SK-N-SH (cell line): ENCODE results near the gene GDPD4.

ENCODE experiments used
- EP300 ChIP-seq, 2 experiments: IDR thresholded peaks; 2 replicates each; pipeline versions ENCODE4 v1.4.0 to v1.6.1; 2012; ENCODE audit warnings: borderline replicate concordance in 1 of 2, low read depth in 1 of 2, low read length in 1 of 2
- EZH2phosphoT487 ChIP-seq: fragments of 200-600 bp; sonication (generic); IDR thresholded peaks from 2 replicates; pipeline ENCODE4 v1.6.1; 2017; ENCODE audit warnings: low read depth, mixed run types, mild to moderate bottlenecking, antibody characterized with exemption, moderate library complexity, borderline replicate concordance
- GATA2 ChIP-seq: sonication (generic); formaldehyde crosslinking; IDR thresholded peaks from 2 replicates; pipeline ENCODE4 v1.5.0; 2020; ENCODE audit warnings: mild to moderate bottlenecking, missing genetic modification reagents
- JUND ChIP-seq: IDR thresholded peaks from 2 replicates; pipeline ENCODE4 v1.4.0; 2012
- MEF2A ChIP-seq: IDR thresholded peaks from 2 replicates; pipeline ENCODE4 v1.4.0; 2012; ENCODE audit warnings: low read depth, borderline replicate concordance
- RXRA ChIP-seq: IDR thresholded peaks from 2 replicates; pipeline ENCODE4 v1.4.0; 2012; ENCODE audit warnings: low read depth, mild to moderate bottlenecking, borderline replicate concordance
- TAF1 ChIP-seq: IDR thresholded peaks from 2 replicates; pipeline ENCODE4 v1.6.1; 2012; ENCODE audit warnings: low read depth, mild to moderate bottlenecking, low read length, moderate library complexity, borderline replicate concordance
- YY1 ChIP-seq: IDR thresholded peaks from 2 replicates; pipeline ENCODE4 v1.4.0; 2012; ENCODE audit warnings: low read depth, mild to moderate bottlenecking
- TF ChIP-seq, protein P1 (sequence below): IDR thresholded peaks from 2 replicates; pipeline ENCODE4 v1.4.0; 2012; ENCODE audit warnings: low read depth
- TF ChIP-seq, protein P2 (sequence below): fragments of 200-600 bp; sonication (generic); IDR thresholded peaks from 2 replicates; pipeline ENCODE4 v1.6.1; 2017; ENCODE audit warnings: antibody characterized with exemption, mild to moderate bottlenecking, moderate library complexity
- TF ChIP-seq, protein P3 (sequence below): IDR thresholded peaks from 2 replicates; pipeline ENCODE4 v1.6.1; 2012; ENCODE audit warnings: mild to moderate bottlenecking, low read depth, low read length, moderate library complexity

DNA sequence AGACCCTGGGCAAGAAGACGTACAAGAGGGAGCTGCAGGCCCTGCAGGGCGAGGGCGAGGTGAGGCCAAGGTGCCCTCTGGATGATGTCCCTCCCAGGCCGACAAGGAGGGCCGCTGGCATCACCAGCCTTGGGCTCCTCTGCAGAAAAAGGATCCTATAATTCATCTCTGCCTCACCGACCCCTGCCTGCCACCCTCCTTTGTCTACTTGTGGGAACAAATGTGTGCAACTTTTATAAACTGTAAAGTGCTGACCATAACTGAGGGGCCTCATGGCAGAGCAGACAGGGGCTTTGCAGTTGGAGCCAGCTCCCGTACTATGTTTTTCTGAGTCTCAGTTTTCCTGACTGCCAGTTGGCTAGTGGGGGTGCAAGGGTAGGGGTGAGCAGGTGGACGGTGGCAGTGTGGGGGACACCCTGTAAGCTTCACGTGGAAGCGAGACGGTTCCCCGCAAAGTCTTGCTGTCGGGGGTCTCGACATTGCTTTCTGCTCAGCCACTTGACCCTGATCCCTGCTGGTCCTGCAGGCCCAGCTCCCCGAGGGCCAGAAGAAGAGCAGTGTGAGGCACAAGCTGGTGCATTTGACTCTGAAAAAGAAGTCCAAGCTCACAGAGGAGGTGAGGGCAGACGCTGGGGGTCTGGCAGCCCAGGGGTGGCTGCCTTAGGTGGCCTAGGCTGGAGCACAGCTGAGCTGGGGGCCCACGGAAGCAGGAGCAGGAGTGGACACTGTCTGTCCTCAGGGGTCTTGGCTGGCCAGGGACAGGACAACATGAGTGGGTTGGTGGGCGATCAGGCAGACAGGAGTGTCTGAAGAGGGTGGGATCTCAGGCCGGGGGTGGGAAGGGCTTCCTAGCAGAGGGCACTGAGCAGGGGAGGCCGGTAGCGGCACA is 118.7 kb downstream of the GDPD4 start:
- TF ChIP-seq EP300 (IDR thresholded peaks at IDR 0.05; ENCODE audit: borderline replicate concordance in 1 of 2, low read depth in 1 of 2, low read length in 1 of 2), result no peak
- TF ChIP-seq, protein P1, sequence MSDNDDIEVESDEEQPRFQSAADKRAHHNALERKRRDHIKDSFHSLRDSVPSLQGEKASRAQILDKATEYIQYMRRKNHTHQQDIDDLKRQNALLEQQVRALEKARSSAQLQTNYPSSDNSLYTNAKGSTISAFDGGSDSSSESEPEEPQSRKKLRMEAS, result no peak
- TF ChIP-seq, protein P2, sequence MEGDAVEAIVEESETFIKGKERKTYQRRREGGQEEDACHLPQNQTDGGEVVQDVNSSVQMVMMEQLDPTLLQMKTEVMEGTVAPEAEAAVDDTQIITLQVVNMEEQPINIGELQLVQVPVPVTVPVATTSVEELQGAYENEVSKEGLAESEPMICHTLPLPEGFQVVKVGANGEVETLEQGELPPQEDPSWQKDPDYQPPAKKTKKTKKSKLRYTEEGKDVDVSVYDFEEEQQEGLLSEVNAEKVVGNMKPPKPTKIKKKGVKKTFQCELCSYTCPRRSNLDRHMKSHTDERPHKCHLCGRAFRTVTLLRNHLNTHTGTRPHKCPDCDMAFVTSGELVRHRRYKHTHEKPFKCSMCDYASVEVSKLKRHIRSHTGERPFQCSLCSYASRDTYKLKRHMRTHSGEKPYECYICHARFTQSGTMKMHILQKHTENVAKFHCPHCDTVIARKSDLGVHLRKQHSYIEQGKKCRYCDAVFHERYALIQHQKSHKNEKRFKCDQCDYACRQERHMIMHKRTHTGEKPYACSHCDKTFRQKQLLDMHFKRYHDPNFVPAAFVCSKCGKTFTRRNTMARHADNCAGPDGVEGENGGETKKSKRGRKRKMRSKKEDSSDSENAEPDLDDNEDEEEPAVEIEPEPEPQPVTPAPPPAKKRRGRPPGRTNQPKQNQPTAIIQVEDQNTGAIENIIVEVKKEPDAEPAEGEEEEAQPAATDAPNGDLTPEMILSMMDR, result no peak
- TF ChIP-seq MEF2A, result no peak
- no peak for TF ChIP-seq TAF1
- TF ChIP-seq, protein P3, sequence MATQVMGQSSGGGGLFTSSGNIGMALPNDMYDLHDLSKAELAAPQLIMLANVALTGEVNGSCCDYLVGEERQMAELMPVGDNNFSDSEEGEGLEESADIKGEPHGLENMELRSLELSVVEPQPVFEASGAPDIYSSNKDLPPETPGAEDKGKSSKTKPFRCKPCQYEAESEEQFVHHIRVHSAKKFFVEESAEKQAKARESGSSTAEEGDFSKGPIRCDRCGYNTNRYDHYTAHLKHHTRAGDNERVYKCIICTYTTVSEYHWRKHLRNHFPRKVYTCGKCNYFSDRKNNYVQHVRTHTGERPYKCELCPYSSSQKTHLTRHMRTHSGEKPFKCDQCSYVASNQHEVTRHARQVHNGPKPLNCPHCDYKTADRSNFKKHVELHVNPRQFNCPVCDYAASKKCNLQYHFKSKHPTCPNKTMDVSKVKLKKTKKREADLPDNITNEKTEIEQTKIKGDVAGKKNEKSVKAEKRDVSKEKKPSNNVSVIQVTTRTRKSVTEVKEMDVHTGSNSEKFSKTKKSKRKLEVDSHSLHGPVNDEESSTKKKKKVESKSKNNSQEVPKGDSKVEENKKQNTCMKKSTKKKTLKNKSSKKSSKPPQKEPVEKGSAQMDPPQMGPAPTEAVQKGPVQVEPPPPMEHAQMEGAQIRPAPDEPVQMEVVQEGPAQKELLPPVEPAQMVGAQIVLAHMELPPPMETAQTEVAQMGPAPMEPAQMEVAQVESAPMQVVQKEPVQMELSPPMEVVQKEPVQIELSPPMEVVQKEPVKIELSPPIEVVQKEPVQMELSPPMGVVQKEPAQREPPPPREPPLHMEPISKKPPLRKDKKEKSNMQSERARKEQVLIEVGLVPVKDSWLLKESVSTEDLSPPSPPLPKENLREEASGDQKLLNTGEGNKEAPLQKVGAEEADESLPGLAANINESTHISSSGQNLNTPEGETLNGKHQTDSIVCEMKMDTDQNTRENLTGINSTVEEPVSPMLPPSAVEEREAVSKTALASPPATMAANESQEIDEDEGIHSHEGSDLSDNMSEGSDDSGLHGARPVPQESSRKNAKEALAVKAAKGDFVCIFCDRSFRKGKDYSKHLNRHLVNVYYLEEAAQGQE, result no peak
- no peak for TF ChIP-seq EZH2phosphoT487
- TF ChIP-seq YY1, result no peak
- no peak for TF ChIP-seq RXRA
- TF ChIP-seq GATA2 (CRISPR knock-in tag), result no peak
- TF ChIP-seq JUND, result no peak
